Endodermal cell (in vitro differentiated cells): ENCODE data around the gene MISP3. TPM values are rescaled to one million over a fixed set of nuclear protein-coding genes. Genes with fewer than 3 reads are reported as not detected.

Source experiments
- DNase-seq: peaks from one replicate; pipeline ENCODE4 v3.0.0-alpha.2; 2017
- H3K27ac ChIP-seq: 2 replicates; pipeline ENCODE4 v1.5.1; 2013; ENCODE audit warnings: mild to moderate bottlenecking, low read depth, low read length, moderate library complexity
- H3K27me3 ChIP-seq: 2 replicates; pipeline ENCODE4 v1.6.1; 2013; ENCODE audit warnings: mild to moderate bottlenecking, low read length, moderate library complexity; ENCODE audit not compliant: insufficient read depth, control insufficient read depth, poor library complexity, severe bottlenecking
- H3K36me3 ChIP-seq: 2 replicates; pipeline ENCODE4 v1.7.0; 2013; ENCODE audit warnings: mild to moderate bottlenecking, low read length, moderate library complexity; ENCODE audit not compliant: control insufficient read depth, insufficient read depth
- H3K4me1 ChIP-seq: one replicate; pipeline ENCODE4 v1.7.0; 2013; ENCODE audit warnings: low read length; ENCODE audit not compliant: control insufficient read depth, insufficient read depth
- H3K4me3 ChIP-seq: 2 replicates; pipeline ENCODE4 v1.5.1; 2013; ENCODE audit warnings: mild to moderate bottlenecking, low read length, moderate library complexity
- H3K9ac ChIP-seq: 2 replicates; pipeline ENCODE4 v1.6.1; 2013; ENCODE audit warnings: mild to moderate bottlenecking, low read length, moderate library complexity; ENCODE audit not compliant: poor library complexity, severe bottlenecking; ENCODE audit errors: extremely low read depth
- H3K9me3 ChIP-seq: 2 replicates; pipeline ENCODE4 v1.6.1; 2013; ENCODE audit warnings: mild to moderate bottlenecking, low read length, moderate library complexity; ENCODE audit not compliant: control insufficient read depth
- H3K27ac Mint-ChIP-seq: 2 replicates; pipeline ENCODE4 v1.8.0; 2020; ENCODE audit warnings: mixed read lengths
- H3K27me3 Mint-ChIP-seq: 2 replicates; pipeline ENCODE4 v1.8.0; 2021; ENCODE audit warnings: mild to moderate bottlenecking, mixed read lengths; ENCODE audit not compliant: insufficient read depth
- H3K36me3 Mint-ChIP-seq: 2 replicates; pipeline ENCODE4 v1.8.0; 2020; ENCODE audit warnings: low read depth, mixed read lengths
- H3K4me1 Mint-ChIP-seq: 2 replicates; pipeline ENCODE4 v1.8.0; 2020; ENCODE audit warnings: mixed read lengths
- H3K4me3 Mint-ChIP-seq: 2 replicates; pipeline ENCODE4 v1.8.0; 2020; ENCODE audit warnings: mild to moderate bottlenecking, moderate library complexity, mixed read lengths
- H3K9me3 Mint-ChIP-seq: 2 replicates; pipeline ENCODE4 v1.8.0; 2020; ENCODE audit warnings: mild to moderate bottlenecking, mixed read lengths
- CTCF ChIP-seq: fragments of 200-600 bp; sonication (generic); conservative IDR thresholded peaks from 2 replicates; pipeline ENCODE4 v1.5.0; 2021; ENCODE audit warnings: antibody characterized with exemption, mild to moderate bottlenecking
- WGBS, 2 experiments: methylation state at CpG; one replicate each; pipeline versions ENCODE4 v1.1.5 to v1.1.7; 2013; ENCODE audit warnings: missing lambda C conversion rate in 2 of 2, mixed read lengths in 1 of 2; ENCODE audit not compliant: insufficient coverage in 1 of 2, insufficient read length in 1 of 2; 5-methylcytosine and 5-hydroxymethylcytosine counted together
- total RNA-seq, 2 donors: library from RNA; stranded (reverse); fragmentation: NEBNext Ultra II Directional in 1 of 2; extraction: Animal tissue kit (Norgen Biotek cat#: 25700) in 1 of 2; gene quantifications; 2 replicates in 1 of 2; 3 replicates in 1 of 2; pipeline ENCODE4 v1.2.1, GENCODE V29; 2021

MISP3 gene
- total RNA-seq, 2 donors from 2014 or later, result 0.73 to 1.4 TPM

DNA sequence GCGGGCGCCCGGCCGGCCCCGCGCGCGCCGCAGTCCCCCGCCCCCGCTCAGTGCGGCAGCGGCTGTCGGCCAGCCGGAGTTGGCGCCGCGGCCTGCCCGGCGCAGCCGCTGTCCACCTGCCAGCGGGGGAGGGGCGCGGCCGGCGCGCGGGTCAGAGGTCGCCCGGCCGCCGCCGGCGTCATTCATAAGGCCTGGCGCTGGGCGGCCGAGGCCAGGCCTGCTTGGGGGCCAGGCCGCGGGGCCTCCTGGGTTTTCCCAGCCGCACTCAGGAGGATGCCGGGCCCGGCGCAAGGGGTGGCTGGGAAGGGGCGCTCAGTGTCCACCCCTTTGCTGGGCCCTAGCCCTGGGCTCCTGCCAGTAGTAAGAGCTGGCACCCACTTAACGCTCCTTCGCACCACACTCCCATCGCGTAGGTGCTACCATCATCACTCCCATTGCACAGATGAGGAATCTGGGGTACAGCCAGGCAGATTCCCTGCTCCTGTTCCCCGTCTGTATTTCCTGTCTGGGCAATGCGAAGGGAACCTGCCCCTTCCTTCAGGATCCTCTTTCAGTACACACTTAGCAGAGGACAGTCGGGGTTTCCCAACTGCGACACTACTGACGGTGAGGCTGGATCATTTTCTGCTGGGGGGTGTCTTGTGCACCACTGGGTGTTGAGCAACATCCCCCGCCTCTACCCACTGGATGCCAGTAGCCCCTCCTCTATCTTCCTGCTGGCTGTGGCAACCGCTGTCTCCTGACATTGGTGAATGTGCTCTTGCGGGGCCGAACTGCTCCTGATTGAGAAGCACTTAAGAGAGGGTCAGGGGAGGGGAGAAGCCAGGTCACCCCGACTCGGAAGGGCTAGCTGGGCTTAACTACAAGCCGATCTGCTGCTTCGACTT, 45.8 kb downstream of the MISP3 start:
- Mint-ChIP-seq H3K4me1 (peaks cover 16% of the 10 kb centered on the region), H3K9me3 (no peaks in the 10 kb centered on the region), H3K36me3 (peaks cover 14% of the 10 kb centered on the region), H3K27ac (peak overlapping the region; percentile 94), H3K27me3 (no peaks in the 10 kb centered on the region), H3K4me3 (peak overlapping the region; percentile 72)
- DNase-seq, result no peak
- H3K4me3 ChIP-seq, result peak overlapping the region; percentile 86
- H3K27me3 ChIP-seq, result no peaks in the 10 kb centered on the region
- H3K27ac ChIP-seq, result peak overlapping the region; percentile 76
- peaks cover 5% of the 10 kb centered on the region for H3K4me1 ChIP-seq
- no peaks in the 10 kb centered on the region for H3K9me3 ChIP-seq
- H3K9ac ChIP-seq, result peak overlapping the region; percentile 72
- TF ChIP-seq CTCF, result no peak
- peaks cover 4% of the 10 kb centered on the region for H3K36me3 ChIP-seq
- 18 to 34% methylated on average over 28 to 61 of the region's 61 CpGs for WGBS, 2 experiments

DNA sequence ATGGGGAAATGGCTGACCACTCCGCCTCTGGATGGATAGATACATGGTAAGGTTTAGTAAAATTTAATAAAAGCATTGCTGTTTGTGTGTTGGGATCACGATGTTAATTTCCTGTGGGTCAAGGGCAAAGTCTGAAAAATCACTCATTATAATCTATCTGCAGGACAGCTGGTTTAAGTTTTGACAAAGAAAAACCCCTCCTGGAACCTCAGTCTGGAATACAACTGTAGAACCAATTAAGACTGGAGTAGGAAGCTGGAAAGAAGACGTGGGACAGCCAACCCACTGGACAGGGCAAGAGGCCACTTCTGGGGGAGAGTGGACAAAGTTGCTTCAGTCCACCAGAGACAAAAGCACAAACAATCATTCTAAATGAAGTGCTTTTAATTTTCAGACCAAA, 46.6 kb downstream of the MISP3 start:
- DNase-seq, result no peak
- peak overlapping the region; percentile 72 for H3K4me3 Mint-ChIP-seq
- peaks cover 16% of the 10 kb centered on the region for H3K4me1 Mint-ChIP-seq

More for the DNA sequence above, 46.6 kb downstream of the MISP3 start:
- H3K27me3 Mint-ChIP-seq, result no peaks in the 10 kb centered on the region
- Histone ChIP-seq H3K27me3 (no peaks in the 10 kb centered on the region), H3K9ac (no peak overlapping the region), H3K27ac (peak overlapping the region; percentile 26), H3K4me1 (peaks cover 4% of the 10 kb centered on the region), H3K36me3 (peaks cover 6% of the 10 kb centered on the region), H3K9me3 (no peaks in the 10 kb centered on the region), H3K4me3 (peak overlapping the region; percentile 86)
- H3K36me3 Mint-ChIP-seq, result peaks cover 14% of the 10 kb centered on the region
- H3K27ac Mint-ChIP-seq, result peak overlapping the region; percentile 94
- TF ChIP-seq CTCF, result no peak
- WGBS, 2 experiments, result 90 to 94% methylated on average over 2 to 3 of the region's 3 CpGs
- no peaks in the 10 kb centered on the region for H3K9me3 Mint-ChIP-seq
